Germinal center (tissue), 1 donor: ENCODE results near the gene LACC1.

Source experiments
- DNase-seq: peaks from one replicate; pipeline ENCODE4 v3.0.0; 2012; ENCODE audit warnings: mixed read lengths, low spot score

Gene LACC1

DNA sequence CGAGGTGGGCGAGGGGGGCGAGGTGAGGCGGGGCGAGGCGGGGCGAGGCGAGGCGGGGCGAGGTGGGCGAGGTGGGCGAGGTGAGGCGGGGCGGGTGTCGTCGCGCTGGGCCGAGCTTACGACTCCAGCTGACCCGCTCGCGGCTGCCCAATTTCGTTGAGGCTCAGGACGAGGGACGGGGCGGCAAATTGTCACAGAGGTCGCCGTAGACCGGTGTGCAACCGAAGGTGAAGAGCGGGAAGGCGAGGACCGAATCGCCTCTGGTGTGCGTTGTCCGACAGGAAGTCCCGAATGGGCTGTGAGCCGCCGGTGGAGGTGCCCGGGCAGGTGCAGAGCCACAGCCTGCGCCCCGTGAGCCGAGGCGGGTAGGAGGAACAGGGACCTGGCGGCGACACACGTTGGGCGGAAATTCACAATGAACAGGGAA, at the start of gene LACC1:
LACC1 (plus strand) TSS at position 150 of the 427 bp plus-strand sequence. CDS start 1,082 bp downstream, outside the sequence.
- peak; percentile 42 for DNase-seq

GRCh38 chr13:43830497-43830881, 49.2 kb upstream of the LACC1 start:
- no peak for DNase-seq

GRCh38 chr13:43831088-43831487, 48.6 kb upstream of the LACC1 start:
- DNase-seq: no peak

- no peak for DNase-seq
These were observed 44.0 kb upstream of the LACC1 start for GRCh38 chr13:43835701-43836100.

- DNase-seq: no peak
These were observed 40.8 kb upstream of the LACC1 start for GRCh38 chr13:43838909-43839308.

DNA sequence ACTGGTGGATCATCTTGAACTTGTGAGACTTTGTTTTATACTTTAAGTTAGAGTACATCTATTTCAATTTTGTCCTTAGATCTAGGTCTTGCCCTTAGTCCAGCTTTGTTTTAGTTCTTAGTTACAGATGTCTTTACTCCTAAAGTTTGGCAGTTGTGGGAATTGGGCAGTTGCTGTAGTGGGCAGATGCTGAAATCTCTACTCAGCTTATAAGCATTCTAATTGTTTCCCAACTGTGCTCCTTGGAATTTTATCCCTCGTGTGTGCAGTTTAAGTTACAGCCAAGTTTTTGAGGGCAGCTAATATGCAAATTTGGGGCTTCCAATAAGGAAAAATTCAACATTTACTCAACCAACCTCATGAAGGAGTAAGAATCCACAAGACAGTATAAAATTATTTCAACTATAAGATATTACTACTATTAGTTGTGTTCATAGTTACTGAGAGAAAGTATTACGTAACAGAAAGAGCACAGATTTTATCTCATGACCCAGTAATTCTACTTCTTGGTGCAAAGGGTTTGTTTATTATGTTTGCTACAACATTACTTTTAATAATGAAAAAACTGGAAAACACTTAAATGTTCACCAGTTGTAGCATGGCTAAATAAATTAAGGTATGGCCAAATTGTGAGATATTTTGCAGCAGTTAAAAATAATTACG, 33.1 kb upstream of the LACC1 start:
- DNase-seq: no peak

GRCh38 chr13:43848001-43848649, 31.6 kb upstream of the LACC1 start:
- no peak for DNase-seq

DNA sequence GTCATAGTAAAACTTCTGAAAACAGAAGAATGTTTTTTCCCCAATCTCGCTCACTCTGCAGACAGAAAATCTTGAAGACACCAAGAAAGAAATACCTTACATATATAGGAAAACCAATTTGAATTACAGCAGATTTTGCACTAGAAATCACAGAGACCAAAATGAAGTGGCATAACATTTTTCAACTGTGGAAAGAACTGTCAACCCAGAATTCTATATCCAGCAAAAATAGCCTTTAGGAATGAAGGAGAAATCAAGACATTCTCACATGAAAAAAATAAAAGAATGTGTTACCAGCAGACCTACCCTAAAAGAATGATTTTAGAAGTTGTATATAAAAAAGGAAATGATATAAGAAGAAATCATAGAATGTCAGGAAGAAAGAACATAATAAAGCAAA, 28.8 kb upstream of the LACC1 start:
- no peak for DNase-seq

- DNase-seq: no peak
These were observed 26.7 kb upstream of the LACC1 start for GRCh38 chr13:43852923-43853404.

DNA sequence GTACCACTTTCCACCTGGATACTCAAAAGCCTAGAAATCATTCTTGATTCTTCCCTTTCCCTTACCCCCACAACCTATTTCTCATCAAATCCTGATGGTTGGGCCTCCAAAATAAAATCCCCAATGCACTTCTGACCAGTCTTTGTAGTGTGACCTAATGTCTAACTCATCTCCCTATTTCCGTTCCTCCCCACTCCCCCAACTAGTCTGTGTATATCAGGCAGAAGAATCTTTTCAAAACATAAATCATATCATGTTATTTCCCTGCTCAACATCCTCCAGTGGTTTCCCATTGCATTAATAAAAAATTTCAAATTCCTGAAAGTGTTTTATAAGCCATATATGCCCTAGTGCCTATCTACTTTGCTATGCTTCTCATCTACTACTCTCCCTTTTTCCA, 17.8 kb upstream of the LACC1 start:
- no peak for DNase-seq

DNA sequence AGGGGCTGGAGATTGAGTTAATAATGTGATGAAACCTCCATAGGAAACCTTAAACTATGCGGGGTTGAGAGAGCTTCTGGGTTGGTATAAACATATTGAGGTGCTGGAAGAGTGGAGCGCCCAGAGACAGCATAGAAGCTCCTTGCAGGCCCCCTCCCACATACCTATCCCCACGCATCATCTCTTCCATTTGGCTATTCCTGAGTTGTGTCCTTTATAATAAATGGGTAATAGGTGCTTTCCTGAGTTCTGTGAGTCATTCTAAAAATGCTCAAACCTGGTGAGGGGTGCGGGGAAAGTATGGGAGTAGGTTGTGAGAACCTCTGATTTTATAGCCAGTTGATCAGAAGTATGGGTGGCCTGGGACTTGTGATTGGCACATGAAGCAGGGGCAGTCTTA, 14.8 kb upstream of the LACC1 start:
- no peak for DNase-seq

GRCh38 chr13:43865892-43866291, 13.8 kb upstream of the LACC1 start:
- no peak for DNase-seq

DNA sequence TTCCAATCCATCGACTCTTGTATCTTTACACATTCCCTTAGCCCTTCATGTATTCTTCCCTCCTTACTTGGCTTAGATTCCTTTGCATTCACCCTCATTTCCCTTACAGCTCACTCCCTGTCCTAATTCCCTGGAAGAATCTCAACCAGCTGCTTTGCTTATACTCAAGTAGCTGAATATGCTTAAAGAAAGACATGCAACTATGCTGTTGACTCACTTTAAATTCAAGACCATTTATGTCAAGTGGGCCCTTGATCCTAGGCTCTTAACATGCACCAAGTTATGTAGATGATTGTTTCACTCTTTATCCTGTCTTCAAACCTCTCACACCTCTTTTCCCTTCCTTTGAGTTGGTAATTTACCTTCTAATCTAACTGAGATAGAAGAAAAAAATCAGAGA, 7.5 kb upstream of the LACC1 start:
- DNase-seq: no peak

- DNase-seq: peak; percentile 13
These were observed 5.1 kb upstream of the LACC1 start for GRCh38 chr13:43874504-43875092.

DNA sequence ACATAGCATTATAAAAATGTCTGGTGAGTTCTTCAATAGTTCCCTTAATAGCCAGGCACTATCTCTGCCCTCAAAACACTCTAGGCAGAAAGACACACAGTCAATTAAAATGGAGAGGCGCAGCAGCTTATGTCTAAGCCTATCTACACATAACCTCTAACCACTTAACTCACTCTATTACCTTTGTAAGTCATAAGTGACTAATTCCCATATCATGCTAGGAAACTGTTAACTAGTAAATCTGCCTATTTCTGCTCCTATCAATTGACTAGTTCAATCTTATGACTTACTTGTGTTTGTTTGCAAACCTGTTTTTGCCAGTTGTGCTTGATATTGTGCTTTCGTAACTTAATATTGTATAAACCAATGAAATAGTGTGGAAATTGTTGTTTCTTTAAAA, 3.3 kb upstream of the LACC1 start:
- no peak for DNase-seq

GRCh38 chr13:43877326-43877725, 2.4 kb upstream of the LACC1 start:
- DNase-seq: no peak

DNA sequence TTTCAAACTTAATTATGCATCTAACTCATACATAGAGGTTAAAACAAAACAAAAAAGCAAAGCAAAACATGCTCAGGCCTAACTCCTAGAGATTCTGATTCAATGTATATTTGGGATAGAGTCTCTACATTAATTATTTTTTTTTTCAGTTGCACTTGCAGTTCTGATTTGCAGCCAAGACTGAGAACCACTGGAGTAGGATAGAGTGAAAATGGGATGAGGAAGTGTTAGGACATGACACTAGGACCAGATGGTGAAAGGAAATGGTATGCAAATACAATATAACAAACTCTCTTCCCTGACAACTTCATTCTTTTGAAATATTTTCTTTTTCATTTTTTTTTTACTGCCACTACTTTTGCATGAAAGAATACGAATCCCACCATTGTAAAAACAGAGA, 1.9 kb upstream of the LACC1 start:
- DNase-seq: no peak

GRCh38 chr13:43878892-43879754, 581 bp upstream of the LACC1 start, which contains the start of gene CCDC122:
CCDC122 (minus strand) TSS chr13:43879740; CDS start chr13:43869376, 10,364 bp downstream.
- DNase-seq: peak; percentile 81

GRCh38 chr13:43880214-43880855, 631 bp downstream of the LACC1 start:
- no peak for DNase-seq

DNA sequence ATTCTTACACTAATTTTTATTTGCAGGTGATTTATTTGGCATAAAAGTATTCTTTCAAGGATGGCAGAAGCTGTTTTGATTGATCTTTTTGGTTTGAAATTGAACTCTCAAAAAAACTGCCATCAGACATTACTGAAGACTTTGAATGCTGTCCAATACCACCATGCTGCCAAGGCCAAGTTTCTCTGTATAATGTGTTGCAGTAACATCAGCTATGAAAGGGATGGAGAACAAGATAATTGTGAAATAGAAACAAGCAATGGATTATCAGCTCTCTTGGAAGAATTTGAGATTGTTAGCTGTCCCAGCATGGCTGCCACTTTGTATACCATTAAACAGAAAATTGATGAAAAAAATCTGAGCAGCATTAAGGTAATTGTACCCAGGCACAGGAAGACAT, 1.2 kb downstream of the LACC1 start:
- DNase-seq: no peak

GRCh38 chr13:43881580-43881979, 1.9 kb downstream of the LACC1 start:
- DNase-seq: no peak

DNA sequence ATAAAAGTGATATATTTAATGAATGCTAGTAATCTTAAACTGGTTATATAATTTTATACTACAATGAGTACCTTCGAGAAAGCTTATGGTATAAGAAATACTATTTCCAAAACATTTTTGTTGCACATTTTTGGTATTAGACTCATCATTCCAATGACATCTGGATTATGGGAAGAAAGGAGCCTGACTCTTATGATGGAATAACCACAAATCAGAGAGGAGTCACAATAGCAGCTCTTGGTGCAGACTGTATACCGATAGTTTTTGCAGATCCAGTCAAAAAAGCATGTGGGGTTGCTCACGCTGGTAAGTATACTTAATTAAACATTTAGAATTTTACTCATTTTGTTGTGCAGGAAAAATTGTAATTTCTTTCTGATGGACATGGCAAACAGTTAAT, 3.9 kb downstream of the LACC1 start:
- DNase-seq: no peak
